Parathyroid adenoma (tissue), 2 donors: ENCODE results near the gene PACS1.

Experiments
- H2AFZ ChIP-seq: fragments of 300-600 bp; sonication (generic); one replicate; pipeline ENCODE4 v1.7.0; 2017; ENCODE audit warnings: antibody characterized with exemption, mild to moderate bottlenecking
- H3K27ac ChIP-seq: fragments of 300-600 bp; sonication (generic); one replicate; pipeline ENCODE4 v1.7.0; 2017
- H3K27me3 ChIP-seq: fragments of 300-600 bp; sonication (generic); one replicate; pipeline ENCODE4 v1.7.0; 2017; ENCODE audit warnings: low read length; ENCODE audit not compliant: control insufficient read depth, insufficient read depth
- H3K36me3 ChIP-seq: fragments of 300-600 bp; sonication (generic); one replicate; pipeline ENCODE4 v1.7.0; 2017; ENCODE audit warnings: low read length; ENCODE audit not compliant: control insufficient read depth, insufficient read depth
- H3K4me1 ChIP-seq: fragments of 300-600 bp; sonication (generic); one replicate; pipeline ENCODE4 v1.7.0; 2017; ENCODE audit warnings: control low read depth
- H3K4me2 ChIP-seq: fragments of 300-600 bp; sonication (generic); one replicate; pipeline ENCODE4 v1.7.0; 2017; ENCODE audit warnings: low read length
- H3K4me3 ChIP-seq: fragments of 300-600 bp; sonication (generic); one replicate; pipeline ENCODE4 v1.7.0; 2017; ENCODE audit warnings: low read depth, low read length
- H3K79me2 ChIP-seq: fragments of 300-600 bp; sonication (generic); one replicate; pipeline ENCODE4 v1.7.0; 2017; ENCODE audit warnings: control low read depth
- H3K9ac ChIP-seq: fragments of 300-600 bp; sonication (generic); one replicate; pipeline ENCODE4 v1.7.0; 2017; ENCODE audit warnings: mild to moderate bottlenecking
- H3K9me3 ChIP-seq: fragments of 300-600 bp; sonication (generic); one replicate; pipeline ENCODE4 v1.7.0; 2017; ENCODE audit warnings: low read length; ENCODE audit not compliant: control insufficient read depth
- TF ChIP-seq, protein P1 (sequence below): fragments of 300-600 bp; sonication (generic); IDR thresholded peaks from one replicate; pipeline ENCODE4 v1.7.0; 2017; ENCODE audit warnings: antibody characterized with exemption, mild to moderate bottlenecking
- donor health status: primary hyperparathyroidism.

Gene PACS1

DNA sequence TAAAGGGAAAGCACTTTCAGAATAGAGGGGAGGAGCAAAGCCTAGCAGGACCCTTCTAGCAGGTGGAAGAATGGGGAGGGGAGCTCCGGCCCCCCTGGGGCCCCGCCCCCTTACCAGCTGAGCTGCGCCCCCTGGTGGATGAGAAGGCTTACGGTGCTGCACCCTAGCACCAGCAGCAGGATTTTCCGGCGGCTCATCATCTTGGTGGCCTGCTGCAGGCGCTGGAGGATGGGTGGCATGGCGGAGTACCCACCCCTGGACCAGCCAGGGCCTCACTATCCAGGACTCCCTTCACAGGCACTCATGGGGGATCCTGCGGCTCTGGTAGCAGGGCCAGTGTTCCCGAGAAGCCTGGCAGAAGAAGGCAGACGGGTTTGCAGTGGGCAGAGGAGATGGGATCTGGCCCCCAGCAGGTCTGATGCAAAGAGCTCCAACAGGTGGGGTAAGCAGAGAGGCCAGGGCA lies 24.9 kb upstream of the PACS1 start:
- TF ChIP-seq, protein P1, sequence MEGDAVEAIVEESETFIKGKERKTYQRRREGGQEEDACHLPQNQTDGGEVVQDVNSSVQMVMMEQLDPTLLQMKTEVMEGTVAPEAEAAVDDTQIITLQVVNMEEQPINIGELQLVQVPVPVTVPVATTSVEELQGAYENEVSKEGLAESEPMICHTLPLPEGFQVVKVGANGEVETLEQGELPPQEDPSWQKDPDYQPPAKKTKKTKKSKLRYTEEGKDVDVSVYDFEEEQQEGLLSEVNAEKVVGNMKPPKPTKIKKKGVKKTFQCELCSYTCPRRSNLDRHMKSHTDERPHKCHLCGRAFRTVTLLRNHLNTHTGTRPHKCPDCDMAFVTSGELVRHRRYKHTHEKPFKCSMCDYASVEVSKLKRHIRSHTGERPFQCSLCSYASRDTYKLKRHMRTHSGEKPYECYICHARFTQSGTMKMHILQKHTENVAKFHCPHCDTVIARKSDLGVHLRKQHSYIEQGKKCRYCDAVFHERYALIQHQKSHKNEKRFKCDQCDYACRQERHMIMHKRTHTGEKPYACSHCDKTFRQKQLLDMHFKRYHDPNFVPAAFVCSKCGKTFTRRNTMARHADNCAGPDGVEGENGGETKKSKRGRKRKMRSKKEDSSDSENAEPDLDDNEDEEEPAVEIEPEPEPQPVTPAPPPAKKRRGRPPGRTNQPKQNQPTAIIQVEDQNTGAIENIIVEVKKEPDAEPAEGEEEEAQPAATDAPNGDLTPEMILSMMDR, result peak; percentile 73
- Histone ChIP-seq H3K27me3 (no peaks in the 10 kb centered on the region), H3K4me3 (no peak overlapping the region), H3K4me1 (peaks cover 14% of the 10 kb centered on the region), H3K79me2 (no peaks in the 10 kb centered on the region), H3K9ac (no peak overlapping the region), H3K27ac (no peak overlapping the region), H3K4me2 (peak overlapping the region; percentile 22), H3K36me3 (no peaks in the 10 kb centered on the region), H2AFZ (no peak overlapping the region), H3K9me3 (no peaks in the 10 kb centered on the region)

DNA sequence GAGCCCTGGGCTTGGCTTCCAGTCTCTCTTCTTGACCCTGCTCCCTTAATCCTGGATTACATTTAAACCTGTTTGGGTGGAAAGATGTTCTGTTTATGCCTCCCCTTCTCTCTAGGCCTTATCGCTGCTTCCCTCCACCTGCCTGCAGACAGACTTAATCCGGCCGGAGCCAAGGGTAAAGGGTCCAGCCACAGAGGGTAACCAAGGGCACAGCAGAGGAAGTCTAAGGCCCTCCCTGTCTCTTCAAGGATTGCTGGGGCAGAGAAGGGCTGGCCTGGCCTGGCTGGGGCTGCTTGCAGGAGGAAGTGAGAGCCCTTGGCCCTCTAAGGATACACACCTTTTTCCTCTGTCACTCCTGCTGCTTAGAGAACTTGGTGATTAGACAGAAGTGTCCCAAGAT lies 23.2 kb upstream of the PACS1 start:
- Histone ChIP-seq H2AFZ (no peak overlapping the region), H3K4me1 (peaks cover 22% of the 10 kb centered on the region), H3K9ac (no peak overlapping the region), H3K4me3 (no peak overlapping the region), H3K36me3 (no peaks in the 10 kb centered on the region), H3K4me2 (no peak overlapping the region), H3K27me3 (no peaks in the 10 kb centered on the region), H3K27ac (peak overlapping the region; percentile 53), H3K9me3 (no peaks in the 10 kb centered on the region), H3K79me2 (no peaks in the 10 kb centered on the region)
- TF ChIP-seq, protein P1, result no peak

DNA sequence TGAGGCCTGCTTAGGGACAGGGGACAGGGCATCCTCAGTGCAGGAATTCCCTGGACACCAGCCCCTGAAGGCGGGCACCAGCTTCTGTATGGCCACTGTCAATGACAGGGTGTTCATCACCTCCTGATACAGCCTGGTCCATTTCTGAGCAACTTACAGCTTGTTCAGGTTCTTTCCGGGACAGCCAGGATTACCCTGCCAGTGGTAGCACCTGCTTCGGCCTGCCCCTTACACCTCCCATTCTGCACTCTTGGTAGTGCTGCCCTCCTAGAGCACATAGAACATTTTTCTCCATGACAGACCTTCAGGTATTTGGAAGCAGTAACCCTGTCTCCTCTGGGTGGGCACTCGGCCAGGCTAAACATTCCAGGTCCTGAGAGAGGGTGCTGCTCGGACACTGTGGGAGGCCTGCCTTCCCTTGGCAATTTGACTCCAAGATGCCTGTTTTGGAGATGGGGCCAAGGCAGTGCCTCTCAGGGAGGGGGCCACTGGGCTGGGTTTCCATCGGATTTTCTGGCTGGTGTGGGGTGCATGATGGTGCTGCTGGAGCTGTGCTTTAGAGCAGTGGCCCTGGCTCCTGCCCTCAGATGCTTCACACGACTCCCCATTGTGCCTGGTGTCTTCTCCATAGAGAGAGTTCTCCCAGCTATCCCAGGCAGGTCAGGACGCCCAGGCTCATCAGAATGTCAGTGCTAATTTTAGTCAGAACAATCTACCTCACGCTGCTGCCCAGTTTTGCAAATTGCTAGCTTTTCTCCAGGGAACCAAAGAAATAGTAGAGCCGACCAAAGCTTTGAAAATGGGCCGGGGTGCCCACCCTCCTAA lies 22.3 kb upstream of the PACS1 start:
- Histone ChIP-seq H3K4me1 (peaks cover 22% of the 10 kb centered on the region), H3K9ac (no peak overlapping the region), H3K4me2 (no peak overlapping the region), H3K36me3 (no peaks in the 10 kb centered on the region), H3K27me3 (no peaks in the 10 kb centered on the region), H2AFZ (no peak overlapping the region), H3K79me2 (peaks cover 4% of the 10 kb centered on the region), H3K27ac (peak overlapping the region; percentile 53), H3K4me3 (no peak overlapping the region), H3K9me3 (no peaks in the 10 kb centered on the region)
- TF ChIP-seq, protein P1, result no peak

DNA sequence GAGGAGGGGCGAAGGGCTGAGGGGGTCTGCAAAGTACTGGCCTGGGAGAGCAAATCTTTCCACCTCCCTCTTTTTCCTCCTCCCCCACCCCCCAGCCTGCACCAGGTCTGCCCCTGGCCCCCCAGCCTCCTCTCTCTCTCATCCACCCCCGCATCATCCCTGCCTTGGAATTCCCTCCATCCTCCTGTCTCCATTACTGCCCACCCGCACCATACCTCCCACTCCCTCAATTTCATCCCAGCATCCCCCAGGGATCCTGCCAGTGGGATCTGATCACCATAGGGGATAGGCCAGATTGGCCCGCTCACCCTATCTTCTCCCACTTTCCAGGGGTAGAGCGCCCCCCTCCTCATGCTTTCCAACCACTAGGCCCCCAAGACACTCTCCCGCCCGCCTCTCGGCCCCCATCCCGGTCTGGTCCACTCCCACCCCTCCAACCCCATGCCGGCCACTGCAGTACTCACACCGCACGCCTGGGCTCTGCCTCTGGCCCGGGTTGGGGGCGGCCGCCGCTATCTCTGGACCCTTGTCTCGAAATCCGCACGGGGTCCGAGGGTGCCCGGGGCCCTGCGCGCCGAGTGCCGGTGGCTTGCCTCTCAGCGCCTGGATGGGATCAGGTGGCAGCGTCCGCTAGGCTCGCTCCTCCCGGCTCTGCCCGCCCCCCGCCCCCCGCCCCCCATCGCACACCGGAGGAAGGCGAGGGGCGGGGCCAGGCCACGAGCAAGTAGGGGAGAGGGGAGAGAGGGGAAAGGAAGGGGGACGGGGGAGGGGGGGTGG lies 21.3 kb upstream of the PACS1 start, which contains the start of gene GAL3ST3:
Gene GAL3ST3 (minus strand): TSS at position 615 of the 777 bp plus-strand sequence. CDS start 3,746 bp downstream, outside the sequence.
- H3K27ac ChIP-seq, result peak within 1 kb of the TSS; percentile 53
- peaks cover 10% of the 10 kb centered on the region for H3K79me2 ChIP-seq
- peak within 1 kb of the TSS; percentile 50 for H2AFZ ChIP-seq
- H3K4me3 ChIP-seq, result no peak within 1 kb of the TSS
- no peaks in the 10 kb centered on the region for H3K36me3 ChIP-seq
- H3K27me3 ChIP-seq, result no peaks in the 10 kb centered on the region
- no peak within 1 kb of the TSS for H3K4me2 ChIP-seq
- TF ChIP-seq, protein P1, result no peak
- no peak within 1 kb of the TSS for H3K9ac ChIP-seq
- H3K4me1 ChIP-seq, result peaks cover 25% of the 10 kb centered on the region
- H3K9me3 ChIP-seq, result no peaks in the 10 kb centered on the region
